Mesodermal cell (in vitro differentiated cells): ENCODE data around the gene KRT40.
A peak's percentile ranks its signal among the peaks of the same experiment; 100 is the strongest.

ENCODE experiments used
- H3K27ac ChIP-seq: 2 replicates; pipeline ENCODE4 v1.7.0; 2013; ENCODE audit warnings: mild to moderate bottlenecking, low read depth, low read length, moderate library complexity; ENCODE audit not compliant: severe bottlenecking
- H3K36me3 ChIP-seq: 2 replicates; pipeline ENCODE4 v1.7.1; 2013; ENCODE audit warnings: mild to moderate bottlenecking, low read length, moderate library complexity; ENCODE audit not compliant: control insufficient read depth, insufficient read depth
- H3K4me1 ChIP-seq: one replicate; pipeline ENCODE4 v1.7.1; 2013; ENCODE audit warnings: mild to moderate bottlenecking, low read length; ENCODE audit not compliant: insufficient read depth, control insufficient read depth, poor library complexity, severe bottlenecking
- H3K4me3 ChIP-seq: 2 replicates; pipeline ENCODE4 v1.7.0; 2013; ENCODE audit warnings: low read length, control low read depth, mild to moderate bottlenecking; ENCODE audit not compliant: insufficient read depth, poor library complexity, severe bottlenecking; ENCODE audit errors: extremely low read depth
- H3K9me3 ChIP-seq: 2 replicates; pipeline ENCODE4 v1.7.1; 2013; ENCODE audit warnings: mild to moderate bottlenecking, low read length, moderate library complexity; ENCODE audit not compliant: control insufficient read depth
- WGBS, 2 experiments: methylation state at CpG; one replicate each; pipeline ENCODE4 v1.1.5; 2013; ENCODE audit warnings: missing lambda C conversion rate in 2 of 2; ENCODE audit not compliant: insufficient coverage in 2 of 2; 5-methylcytosine and 5-hydroxymethylcytosine counted together

The KRT40 gene

GRCh38 chr17:40953881-40954280 lies 30.2 kb downstream of the KRT40 start:
- 86 to 88% methylated on average over 1 to 2 of the region's 2 CpGs for WGBS, 2 experiments
- Histone ChIP-seq H3K36me3 (no peaks in the 10 kb centered on the region), H3K27ac (no peak overlapping the region), H3K9me3 (no peaks in the 10 kb centered on the region), H3K4me3 (no peak overlapping the region), H3K4me1 (peaks cover 3% of the 10 kb centered on the region)

DNA sequence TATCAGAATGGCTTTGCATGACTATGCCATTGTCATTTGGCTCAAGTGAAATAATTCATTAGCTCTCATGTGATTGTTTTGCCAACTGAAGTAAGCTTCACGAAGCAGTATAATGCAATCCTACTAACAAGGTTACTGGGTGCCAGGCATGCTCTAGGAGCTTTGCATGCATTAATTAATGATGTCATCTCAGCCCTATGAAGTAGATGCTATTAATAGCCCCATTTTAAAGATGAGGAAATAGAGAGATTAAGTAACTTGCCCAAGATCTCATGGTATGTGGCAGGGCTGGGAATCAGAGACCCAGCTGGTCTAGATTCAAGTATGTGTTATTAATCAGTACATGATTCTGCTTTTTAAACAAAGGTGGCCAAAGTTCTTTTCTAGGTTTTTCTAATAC lies 31.5 kb downstream of the KRT40 start:
- Histone ChIP-seq H3K4me3 (no peak overlapping the region), H3K4me1 (no peaks in the 10 kb centered on the region), H3K9me3 (no peaks in the 10 kb centered on the region), H3K36me3 (no peaks in the 10 kb centered on the region), H3K27ac (no peak overlapping the region)
- WGBS, 2 experiments: 83 to 100% methylated on average over 1 of the region's 1 CpG

DNA sequence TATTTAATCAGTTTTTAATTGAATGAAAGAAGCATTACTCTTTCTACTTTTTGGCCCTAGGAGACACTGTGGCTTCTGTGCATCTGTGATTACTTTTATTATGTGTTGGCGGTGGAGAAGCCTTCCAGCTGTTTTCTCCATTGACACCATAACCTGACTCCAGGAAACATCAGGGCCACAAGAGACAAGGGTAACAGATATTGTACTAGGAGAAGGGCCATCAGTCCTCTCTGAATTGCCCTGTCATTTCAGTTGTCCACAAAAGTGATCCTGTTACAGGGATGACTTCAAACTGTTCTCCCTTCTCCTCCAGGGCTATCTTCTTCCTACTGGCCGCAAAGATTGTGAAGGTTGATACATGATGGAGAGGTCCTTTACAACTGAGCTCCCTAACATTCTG lies 32.0 kb downstream of the KRT40 start:
- 100% methylated on average over 1 of the region's 2 CpGs; no CpG with 5 or more reads in 1 of the 2 experiments for WGBS, 2 experiments

DNA sequence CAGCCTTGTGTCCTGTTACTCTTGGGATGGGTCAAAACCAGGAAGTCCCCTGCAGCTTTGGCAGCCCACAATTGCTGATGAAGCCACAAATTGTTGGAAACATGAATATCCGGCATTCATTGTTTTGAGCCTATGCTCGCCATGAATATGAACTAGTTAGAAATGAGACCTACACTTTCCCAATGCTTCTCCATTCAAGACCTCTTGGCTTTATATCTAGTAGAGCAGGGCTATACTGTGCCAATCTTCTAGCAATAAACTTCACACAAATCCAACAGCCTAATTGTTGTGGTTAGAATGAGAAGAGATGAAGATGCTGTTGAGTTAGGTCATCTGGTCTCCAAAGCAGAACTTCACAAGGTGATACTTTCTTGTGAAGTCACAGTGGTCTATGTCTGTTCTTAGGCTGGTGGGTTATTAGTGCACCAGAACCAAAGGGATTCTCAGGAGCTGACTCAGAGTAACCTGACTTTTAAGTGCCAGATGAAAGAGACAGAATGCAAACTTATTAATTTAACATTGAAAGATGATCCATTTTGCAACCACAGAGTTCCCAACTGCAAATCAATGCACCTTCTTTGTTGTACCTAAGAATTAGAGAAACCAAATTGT lies 33.0 kb downstream of the KRT40 start:
- H3K4me1 ChIP-seq: no peaks in the 10 kb centered on the region
- no peaks in the 10 kb centered on the region for H3K36me3 ChIP-seq
- 100% methylated on average over 2 of the region's 2 CpGs; no CpG with 5 or more reads in 1 of the 2 experiments for WGBS, 2 experiments
- H3K9me3 ChIP-seq: no peaks in the 10 kb centered on the region
- no peak overlapping the region for H3K27ac ChIP-seq
- no peak overlapping the region for H3K4me3 ChIP-seq

More for the DNA sequence above, 32.0 kb downstream of the KRT40 start:
- H3K4me1 ChIP-seq: no peaks in the 10 kb centered on the region
- H3K9me3 ChIP-seq: no peaks in the 10 kb centered on the region
- no peak overlapping the region for H3K27ac ChIP-seq
- no peak overlapping the region for H3K4me3 ChIP-seq
- H3K36me3 ChIP-seq: no peaks in the 10 kb centered on the region

DNA sequence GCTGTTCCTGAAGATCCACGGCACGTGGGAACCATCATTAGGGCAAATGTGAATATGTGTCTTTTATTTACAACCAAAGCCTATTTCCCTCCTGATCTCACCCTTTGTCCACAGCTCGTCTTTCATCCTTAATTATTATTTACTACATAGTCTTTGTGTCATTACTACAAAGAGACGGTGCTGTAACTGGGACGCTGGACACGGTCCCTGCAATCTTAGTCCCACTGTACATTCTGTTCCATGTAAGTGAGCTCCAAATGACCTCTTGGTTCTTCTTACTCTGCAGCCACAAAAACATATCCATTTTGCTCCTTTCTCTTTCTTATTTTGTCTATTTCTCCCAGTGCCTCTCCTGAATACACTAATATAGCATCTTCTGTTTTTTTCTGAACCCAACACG lies 34.0 kb downstream of the KRT40 start:
- H3K36me3 ChIP-seq: no peaks in the 10 kb centered on the region
- H3K9me3 ChIP-seq: no peaks in the 10 kb centered on the region
- H3K4me3 ChIP-seq: no peak overlapping the region
- H3K4me1 ChIP-seq: no peaks in the 10 kb centered on the region
- WGBS, 2 experiments: 80 to 100% methylated on average over 2 to 4 of the region's 7 CpGs
- no peak overlapping the region for H3K27ac ChIP-seq

GRCh38 chr17:40949418-40949817 lies 34.7 kb downstream of the KRT40 start:
- no peak overlapping the region for H3K27ac ChIP-seq
- WGBS, 2 experiments: 79 to 93% methylated on average over 9 to 10 of the region's 10 CpGs
- no peaks in the 10 kb centered on the region for H3K9me3 ChIP-seq
- H3K4me3 ChIP-seq: no peak overlapping the region
- no peaks in the 10 kb centered on the region for H3K36me3 ChIP-seq
- H3K4me1 ChIP-seq: no peaks in the 10 kb centered on the region

- no peaks in the 10 kb centered on the region for H3K4me1 ChIP-seq
- WGBS, 2 experiments: 86 to 89% methylated on average over 1 of the region's 2 CpGs
- no peaks in the 10 kb centered on the region for H3K9me3 ChIP-seq
- H3K4me3 ChIP-seq: no peak overlapping the region
- H3K36me3 ChIP-seq: no peaks in the 10 kb centered on the region
- no peak overlapping the region for H3K27ac ChIP-seq
Observed at GRCh38 chr17:40947929-40948328, 36.2 kb downstream of the KRT40 start.

GRCh38 chr17:40945414-40945813 lies 38.7 kb downstream of the KRT40 start:
- H3K27ac ChIP-seq: no peak overlapping the region
- no peaks in the 10 kb centered on the region for H3K4me1 ChIP-seq
- whole genome bisulfite sequencing, 2 experiments: 94 to 95% methylated on average over 5 to 6 of the region's 6 CpGs
- H3K4me3 ChIP-seq: no peak overlapping the region
- H3K36me3 ChIP-seq: no peaks in the 10 kb centered on the region
- no peaks in the 10 kb centered on the region for H3K9me3 ChIP-seq

DNA sequence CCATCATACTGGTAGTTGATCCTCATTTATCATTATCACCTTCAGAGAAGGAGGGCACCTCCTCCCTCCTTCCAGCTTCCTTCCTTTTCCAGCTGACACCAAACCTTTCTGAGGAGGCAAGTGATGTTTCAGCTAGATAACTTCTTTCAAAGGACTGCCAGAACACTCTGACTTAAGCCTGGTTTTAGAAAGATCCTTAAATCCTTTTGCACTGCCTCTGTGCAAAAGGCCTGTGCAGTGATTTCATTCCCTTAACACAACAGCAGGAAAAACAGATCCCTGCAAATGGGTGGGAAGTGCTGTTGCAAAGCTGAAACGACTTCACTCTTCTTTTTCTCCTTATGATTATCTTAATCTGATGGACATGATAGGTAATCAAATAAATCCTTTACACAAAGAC lies 39.6 kb downstream of the KRT40 start:
- H3K36me3 ChIP-seq: no peaks in the 10 kb centered on the region
- H3K27ac ChIP-seq: peak overlapping the region; percentile 16
- WGBS, 2 experiments: no CpG with 5 or more reads among the region's 1 CpG
- H3K9me3 ChIP-seq: no peaks in the 10 kb centered on the region
- H3K4me3 ChIP-seq: no peak overlapping the region
- H3K4me1 ChIP-seq: no peaks in the 10 kb centered on the region

DNA sequence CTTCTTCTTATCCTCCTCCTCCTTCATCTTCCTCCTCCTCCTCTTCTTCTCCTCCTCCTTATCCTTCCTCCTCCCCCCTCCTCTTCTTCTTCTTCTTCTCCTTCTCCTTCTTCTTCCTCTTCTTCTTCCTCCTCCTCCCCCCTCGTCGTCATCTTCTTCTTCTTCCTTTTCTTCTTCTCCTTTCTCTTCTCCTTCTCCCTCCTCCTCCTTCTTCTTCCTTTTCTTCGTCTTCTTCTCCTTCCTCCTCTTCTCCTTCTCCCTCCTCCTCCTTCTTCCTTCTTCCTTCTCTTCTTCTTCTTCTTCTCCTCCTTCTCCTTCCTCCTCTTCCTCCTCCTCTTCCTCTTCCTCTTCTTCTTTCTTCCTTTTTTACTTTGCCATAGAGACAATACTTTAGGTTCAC lies 41.6 kb downstream of the KRT40 start:
- H3K9me3 ChIP-seq: no peaks in the 10 kb centered on the region
- WGBS, 2 experiments: 85 to 87% methylated on average over 3 of the region's 3 CpGs
- H3K36me3 ChIP-seq: no peaks in the 10 kb centered on the region
- H3K27ac ChIP-seq: no peak overlapping the region
- H3K4me1 ChIP-seq: no peaks in the 10 kb centered on the region
- no peak overlapping the region for H3K4me3 ChIP-seq

DNA sequence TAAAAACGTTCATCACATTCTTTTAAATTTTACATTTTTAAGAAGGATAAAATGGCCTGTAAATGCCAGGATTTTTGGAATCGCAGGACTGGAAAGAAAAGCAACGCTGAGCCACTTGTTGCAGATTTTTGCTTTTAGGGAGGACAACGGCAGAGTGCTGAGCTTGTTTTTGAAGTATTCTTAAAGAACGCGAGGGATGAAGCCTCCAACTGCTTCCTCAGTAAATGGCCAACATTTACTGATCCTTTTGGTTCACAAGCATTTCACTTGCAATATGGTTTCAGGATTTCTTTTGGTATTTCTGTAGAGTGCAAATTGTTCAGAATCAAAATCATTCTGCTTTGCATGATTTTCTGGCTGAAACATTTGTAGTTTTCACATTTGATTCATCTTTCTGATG lies 43.9 kb downstream of the KRT40 start:
- Histone ChIP-seq H3K4me1 (peaks cover 4% of the 10 kb centered on the region), H3K36me3 (no peaks in the 10 kb centered on the region), H3K27ac (no peak overlapping the region), H3K4me3 (no peak overlapping the region), H3K9me3 (no peaks in the 10 kb centered on the region)
- WGBS, 2 experiments: 91 to 94% methylated on average over 5 of the region's 6 CpGs
